ENCODE results near the gene GNA15. TPM values are rescaled to one million over a fixed set of nuclear protein-coding genes. Genes with fewer than 3 reads are reported as not detected.

GNA15 gene
- total and polyA plus RNA-seq, 2 of the 8 experiments (the other 6 are each of a cell fraction or from before 2014, with no cell fraction given) = 0.26 to 0.45 TPM

GRCh38 chr19:3183721-3184641 is 48.1 kb downstream of the GNA15 start:
- Histone ChIP-seq H3K9me3 (ENCODE audit: insufficient read depth in 2 of 2, low read depth in 1 of 2, low read length in 1 of 2) (no peaks in the 10 kb centered on the region), H4K5ac (ENCODE audit: insufficient read length, low read depth, low read length) (no peak overlapping the region), H2BK20ac (ENCODE audit: low read length) (no peak overlapping the region), H2BK15ac (ENCODE audit: low read length) (no peak overlapping the region; the same call in 1 of the 2 replicates), H3K18ac (ENCODE audit: extremely low read depth, low read length) (no peak overlapping the region), H2BK5ac (ENCODE audit: low read depth, low read length) (no peak overlapping the region), H3K79me1 (ENCODE audit: low read depth, low read length) (peaks cover 18% of the 10 kb centered on the region), H3K4ac (replicated peaks; ENCODE audit: insufficient read length, low read depth, low read length) (no peak overlapping the region), H3K27me3 (replicated peaks in 1 of 4; ENCODE audit: control insufficient read depth in 3 of 4, extremely low read depth in 1 of 4, insufficient read depth in 3 of 4, low read length in 3 of 4) (no peaks in the 10 kb centered on the region), H2BK12ac (ENCODE audit: low read depth, low read length) (no peak overlapping the region; the same call in 1 of the 2 replicates), H3K23me2 (ENCODE audit: low read depth, low read length) (peaks cover 8% of the 10 kb centered on the region; the same call in 1 of the 2 replicates), H3K56ac (replicated peaks; ENCODE audit: insufficient read length, low read depth, low read length) (no peak overlapping the region), H3K4me3 (ENCODE audit: extremely low read depth in 1 of 4, insufficient read depth in 2 of 4, low read depth in 3 of 4, low read length in 4 of 4) (no peak overlapping the region), H3K4me1 (replicated peaks in 1 of 4; ENCODE audit: control insufficient read depth in 3 of 4, insufficient read depth in 4 of 4, low read length in 3 of 4) (peaks cover 0 to 10% (median 7%) of the 10 kb centered on the region in 4 experiments; a peak in 5 of 7 replicates), H3K9ac (replicated peaks in 1 of 4; ENCODE audit: extremely low read depth in 1 of 4, low read depth in 3 of 4, low read length in 3 of 4) (no peak overlapping the region), H3K79me2 (ENCODE audit: control insufficient read depth in 1 of 2, insufficient read depth in 2 of 2, low read length in 2 of 2) (peaks cover 13 to 32% of the 10 kb centered on the region in 2 experiments), H3K4me2 (ENCODE audit: insufficient read depth in 1 of 2, low read depth in 2 of 2, low read length in 2 of 2) (peak overlapping the region in 1 of 2 experiments; percentile 67; a peak in 1 of 4 replicates), H4K20me1 (replicated peaks in 1 of 2; ENCODE audit: control insufficient read depth in 1 of 2, insufficient read depth in 2 of 2, low read length in 2 of 2) (peaks cover 17 to 18% of the 10 kb centered on the region in 2 experiments), H2BK120ac (replicated peaks; ENCODE audit: low read depth, low read length) (no peak overlapping the region), H3K36me3 (ENCODE audit: control insufficient read depth in 2 of 4, insufficient read depth in 4 of 4, low read length in 3 of 4) (no peaks in the 10 kb centered on the region; a peak in 1 of 8 replicates), H4K91ac (replicated peaks; ENCODE audit: insufficient read length, low read length) (no peak overlapping the region), H3K14ac (ENCODE audit: insufficient read length) (no peak overlapping the region), H2AFZ (ENCODE audit: low read length) (no peak overlapping the region), H3K23ac (ENCODE audit: insufficient read length) (no peak overlapping the region), H2AK5ac (ENCODE audit: low read depth, low read length) (peak overlapping the region; percentile 34; the same call in 1 of the 2 replicates), H4K8ac (ENCODE audit: extremely low read depth, insufficient read depth, low read length) (no peak overlapping the region), H3K27ac (ENCODE audit: low read depth, low read length) (no peak overlapping the region)
- WGBS, 2 experiments (ENCODE audit: extremely low coverage in 1 of 2, insufficient coverage in 1 of 2, insufficient read length in 1 of 2, insufficient replicate concordance in 2 of 2, low coverage in 1 of 2, low lambda C conversion rate in 2 of 2, missing lambda C conversion rate in 1 of 2) = 86% methylated on average over 13 of the region's 13 CpGs; no CpG with 5 or more reads in 1 of the 2 experiments
- FAIRE-seq = no peak
- CTCF ChIA-PET (ENCODE audit: partially characterized antibody) = interaction anchor here (0.6 to 2.2 kb wide), 6 partner anchors 10 to 229 kb away, joined by 3 to 7 read pairs (median 4); no protein-coding TSS in a partner anchor
- POLR2A ChIA-PET (ENCODE audit: partially characterized antibody) = interaction anchor here (0.6 to 1.5 kb wide), 4 partner anchors 18 to 148 kb away, joined by 3 to 5 read pairs (median 3); partner anchors contain the start of gene CELF5
- no peak for DNase-seq (ENCODE audit: low read depth in 1 of 2, low spot score in 2 of 2)
- TF ChIP-seq RAD21 (IDR thresholded peaks at IDR 0.05 in 1 of 2, conservative IDR thresholded peaks at IDR 0.05 in 1 of 2; ENCODE audit: low read depth in 2 of 2, low read length in 2 of 2) (no peak), BACH1 (IDR thresholded peaks at IDR 0.05; ENCODE audit: low read length) (no peak), CTCF (IDR thresholded peaks at IDR 0.05; ENCODE audit: control extremely low read depth in 1 of 3, insufficient read depth in 1 of 3, low read depth in 1 of 3, low read length in 3 of 3) (no peak), EZH2 (IDR thresholded peaks at IDR 0.05; ENCODE audit: low read depth, low read length, severe bottlenecking) (no peak), CBX5 (IDR thresholded peaks at IDR 0.05; ENCODE audit: low read depth, low read length) (no peak)
